Naive thymus-derived CD4-positive, alpha-beta T cell (primary cell): Measurements from ENCODE around the gene ARFRP1. TPM values are rescaled to one million over a fixed set of nuclear protein-coding genes. Genes with fewer than 3 reads are reported as not detected.

ENCODE experiments used
- ATAC-seq: fragments of 150-1000 bp; cut with Tn5 transposase; 2 replicates; pipeline ENCODE4 v1.10.0; 2021; ENCODE audit warnings: mild to moderate bottlenecking, moderate library complexity
- CTCF ChIA-PET: fragments of 350-600 bp; sonication (Branson Sonifier 250); formaldehyde crosslinking; loops from one replicate; lab custom pipeline; 2021; ENCODE audit warnings: antibody characterized with exemption; lab: Charles Lee
- POLR2A ChIA-PET: fragments of 350-600 bp; sonication (Branson Sonifier 250); formaldehyde crosslinking; loops from one replicate; lab custom pipeline; 2021; ENCODE audit warnings: antibody characterized with exemption, inconsistent platforms; lab: Charles Lee
- DNase-seq, 9 donors: peaks; one replicate each; pipeline versions ENCODE4 v3.0.0 to v3.0.0-alpha.2; 2020 to 2022; ENCODE audit warnings: mixed read lengths in 1 of 9
- H3K27ac ChIP-seq: one replicate; pipeline ENCODE4 v1.7.0; 2013; ENCODE audit warnings: mild to moderate bottlenecking, low read depth, low read length, moderate library complexity
- H3K27me3 ChIP-seq, 2 donors: one replicate each; pipeline ENCODE4 v1.7.0; 2013; ENCODE audit warnings: low read length in 2 of 2, mild to moderate bottlenecking in 2 of 2, moderate library complexity in 2 of 2; ENCODE audit not compliant: control insufficient read depth in 2 of 2, insufficient read depth in 2 of 2
- H3K36me3 ChIP-seq, 3 experiments: 1 replicate in 2 of 3; 2 replicates in 1 of 3; pipeline ENCODE4 v1.7.0; 2013; ENCODE audit warnings: low read length in 3 of 3, mild to moderate bottlenecking in 3 of 3, moderate library complexity in 1 of 3; ENCODE audit not compliant: insufficient read depth in 3 of 3, control insufficient read depth in 2 of 3
- H3K4me1 ChIP-seq, 2 donors: one replicate each; pipeline ENCODE4 v1.7.0; 2013; ENCODE audit warnings: low read length in 2 of 2, mild to moderate bottlenecking in 2 of 2, moderate library complexity in 1 of 2; ENCODE audit not compliant: control insufficient read depth in 2 of 2, insufficient read depth in 2 of 2
- H3K4me3 ChIP-seq: 2 replicates; pipeline ENCODE4 v1.7.0; 2013; ENCODE audit warnings: mild to moderate bottlenecking, low read length
- H3K9me3 ChIP-seq, 3 experiments: 1 replicate in 2 of 3; 2 replicates in 1 of 3; pipeline ENCODE4 v1.7.0; 2013; ENCODE audit warnings: low read length in 3 of 3; ENCODE audit not compliant: control insufficient read depth in 2 of 3
- H3K27ac Mint-ChIP-seq, 9 donors: one replicate each; pipeline ENCODE4 v1.8.0; 2020 to 2022; ENCODE audit warnings: mixed read lengths in 9 of 9, mild to moderate bottlenecking in 8 of 9, moderate library complexity in 5 of 9, inconsistent platforms in 2 of 9
- H3K27me3 Mint-ChIP-seq, 5 donors: one replicate each; pipeline ENCODE4 v1.8.0; 2021 to 2022; ENCODE audit warnings: mixed read lengths in 5 of 5, mild to moderate bottlenecking in 1 of 5
- H3K36me3 Mint-ChIP-seq, 5 donors: one replicate each; pipeline ENCODE4 v1.8.0; 2020 to 2022; ENCODE audit warnings: mixed read lengths in 5 of 5, mild to moderate bottlenecking in 3 of 5, inconsistent platforms in 1 of 5
- H3K4me1 Mint-ChIP-seq, 7 donors: one replicate each; pipeline ENCODE4 v1.8.0; 2020 to 2022; ENCODE audit warnings: mixed read lengths in 7 of 7, mild to moderate bottlenecking in 3 of 7, inconsistent platforms in 1 of 7
- H3K4me3 Mint-ChIP-seq, 10 donors: one replicate each; pipeline ENCODE4 v1.8.0; 2020 to 2022; ENCODE audit warnings: mild to moderate bottlenecking in 10 of 10, mixed read lengths in 10 of 10, moderate library complexity in 6 of 10, inconsistent platforms in 2 of 10
- H3K9me3 Mint-ChIP-seq, 11 donors: one replicate each; pipeline ENCODE4 v1.8.0; 2020 to 2022; ENCODE audit warnings: mixed read lengths in 11 of 11, mild to moderate bottlenecking in 4 of 11, inconsistent platforms in 1 of 11, moderate library complexity in 1 of 11
- intact Hi-C, 2 donors: fragments of 100-400 bp; cut with micrococcal nuclease; formaldehyde crosslinking; loops; one replicate each; pipeline ENCODE4 v1.15.1; 2023
- polyA plus RNA-seq, 2 donors: library from polyadenylated mRNA; unstranded; fragments of 300-500 nt; fragmentation: Illumina TruSeq; gene quantifications; one replicate each; pipeline ENCODE4 v1.2.3, GENCODE V29; 2021
- total RNA-seq, 6 experiments: library from RNA in 5 of 6; stranded (reverse) in 5 of 6; gene quantifications; 1 replicate in 5 of 6; 2 replicates in 1 of 6; pipeline ENCODE4 v1.2.3 and lab custom pipeline; 2021 to 2026

Gene ARFRP1
- total and polyA plus RNA-seq, 7 experiments from 2014 or later: 55.4 to 108 (median 89.1) TPM

- Histone ChIP-seq H3K9me3 (no peaks in the 10 kb centered on the region), H3K27ac (peak overlapping the region; percentile 78), H3K4me3 (no peak overlapping the region), H3K4me1 (peaks cover 33 to 38% of the 10 kb centered on the region in 2 donors), H3K36me3 (peaks cover 0 to 38% (median 0%) of the 10 kb centered on the region in 3 experiments), H3K27me3 (no peaks in the 10 kb centered on the region)
- POLR2A ChIA-PET: interaction anchor here (0.6 to 9.9 kb wide), 15 partner anchors 10 to 245 kb away, joined by 3 to 137 read pairs (median 10); partner anchors contain the start of genes ARFRP1, PRPF6, RTEL1 and SAMD10
- Mint-ChIP-seq H3K27ac (peak overlapping the region in 7 of 9 donors; percentile 82 to 92 (median 89)), H3K36me3 (peaks cover 0 to 21% (median 5%) of the 10 kb centered on the region in 5 donors), H3K27me3 (no peaks in the 10 kb centered on the region), H3K9me3 (no peaks in the 10 kb centered on the region), H3K4me3 (peak overlapping the region in 8 of 10 donors; percentile 35 to 93 (median 90)), H3K4me1 (peaks cover 15 to 30% (median 25%) of the 10 kb centered on the region in 7 donors)
- DNase-seq (peak in 1 of 9 donors; percentile 23), ATAC-seq (no peak)
- intact Hi-C loops: loop anchor here (5.0 to 10.0 kb wide), 5 partner anchors 98 to 940 kb away; partner anchors contain the start of genes ABHD16B (in 1 of the 2), MRGBP (in 1 of the 2), PTK6 (in 1 of the 2) and SAMD10 (in 1 of the 2)
- CTCF ChIA-PET: interaction anchor here (1.1 to 2.8 kb wide), 4 partner anchors 15 to 197 kb away, joined by 3 to 27 read pairs (median 4); partner anchors contain the start of genes ARFRP1, PTK6 and ZGPAT
These were observed 27.4 kb upstream of the ARFRP1 start for GRCh38 chr20:63734946-63735858.

GRCh38 chr20:63734111-63734945 lies 26.6 kb upstream of the ARFRP1 start:
- H3K4me1 ChIP-seq: peaks cover 41 to 46% of the 10 kb centered on the region in 2 donors
- intact Hi-C loops: loop anchor here (10.0 kb wide), 2 partner anchors 130 to 940 kb away; partner anchors contain the start of genes ABHD16B (in 1 of the 2), MRGBP (in 1 of the 2) and TPD52L2 (in 1 of the 2)
- H3K27me3 ChIP-seq: no peaks in the 10 kb centered on the region
- H3K27ac ChIP-seq: no peak overlapping the region
- no peaks in the 10 kb centered on the region for H3K9me3 ChIP-seq
- peaks cover 20 to 30% (median 25%) of the 10 kb centered on the region in 7 donors for H3K4me1 Mint-ChIP-seq
- H3K36me3 Mint-ChIP-seq: peaks cover 4 to 28% (median 5%) of the 10 kb centered on the region in 5 donors
- ATAC-seq (no peak), DNase-seq (no peak)
- no peak overlapping the region for H3K4me3 ChIP-seq
- CTCF ChIA-PET: interaction anchor here (1.7 kb wide), 1 partner anchor 16 kb away, joined by 4 read pairs; no protein-coding TSS in a partner anchor
- H3K36me3 ChIP-seq: peaks cover 0 to 38% (median 0%) of the 10 kb centered on the region in 3 experiments
- peak overlapping the region in 6 of 10 donors; percentile 18 to 68 (median 40) for H3K4me3 Mint-ChIP-seq
- H3K27ac Mint-ChIP-seq: peak overlapping the region in 8 of 9 donors; percentile 19 to 88 (median 72)
- H3K9me3 Mint-ChIP-seq: no peaks in the 10 kb centered on the region
- POLR2A ChIA-PET: interaction anchor here (1.6 to 9.9 kb wide), 2 partner anchors 16 to 27 kb away, joined by 4 to 137 read pairs; partner anchors contain the start of genes ARFRP1 and ZGPAT
- no peaks in the 10 kb centered on the region for H3K27me3 Mint-ChIP-seq

GRCh38 chr20:63733579-63734081 lies 25.9 kb upstream of the ARFRP1 start:
- H3K27me3 Mint-ChIP-seq: no peaks in the 10 kb centered on the region
- H3K4me3 ChIP-seq: no peak overlapping the region
- no peak for ATAC-seq
- H3K36me3 Mint-ChIP-seq: peaks cover 4 to 29% (median 5%) of the 10 kb centered on the region in 5 donors
- H3K4me3 Mint-ChIP-seq: peak overlapping the region in 6 of 10 donors; percentile 18 to 68 (median 40)
- no peak for DNase-seq
- H3K4me1 ChIP-seq: peaks cover 44 to 51% of the 10 kb centered on the region in 2 donors
- peaks cover 22 to 31% (median 27%) of the 10 kb centered on the region in 7 donors for H3K4me1 Mint-ChIP-seq
- no peaks in the 10 kb centered on the region for H3K9me3 ChIP-seq
- ChIA-PET CTCF (interaction anchor here (0.5 kb wide), 1 partner anchor 27 kb away, joined by 3 read pairs; no protein-coding TSS in a partner anchor), POLR2A (interaction anchor here (0.7 to 9.9 kb wide), 3 partner anchors 17 to 75 kb away, joined by 3 to 137 read pairs (median 4); partner anchors contain the start of genes ARFRP1, RTEL1 and ZGPAT)
- peaks cover 0 to 38% (median 0%) of the 10 kb centered on the region in 3 experiments for H3K36me3 ChIP-seq
- intact Hi-C loops: loop anchor here (10.0 kb wide), 2 partner anchors 131 to 939 kb away; partner anchors contain the start of genes ABHD16B (in 1 of the 2), MRGBP (in 1 of the 2) and TPD52L2 (in 1 of the 2)
- peak overlapping the region in 8 of 9 donors; percentile 19 to 87 (median 68) for H3K27ac Mint-ChIP-seq
- H3K27ac ChIP-seq: no peak overlapping the region
- no peaks in the 10 kb centered on the region for H3K9me3 Mint-ChIP-seq
- no peaks in the 10 kb centered on the region for H3K27me3 ChIP-seq

GRCh38 chr20:63733117-63733516 lies 25.3 kb upstream of the ARFRP1 start:
- H3K4me1 Mint-ChIP-seq: peaks cover 27 to 36% (median 32%) of the 10 kb centered on the region in 7 donors
- no peak overlapping the region for H3K4me3 Mint-ChIP-seq
- H3K9me3 Mint-ChIP-seq: no peaks in the 10 kb centered on the region
- no peaks in the 10 kb centered on the region for H3K27me3 Mint-ChIP-seq
- Histone ChIP-seq H3K36me3 (peaks cover 0 to 38% (median 0%) of the 10 kb centered on the region in 3 experiments), H3K4me1 (peaks cover 44 to 51% of the 10 kb centered on the region in 2 donors), H3K4me3 (no peak overlapping the region), H3K27me3 (no peaks in the 10 kb centered on the region), H3K27ac (no peak overlapping the region), H3K9me3 (no peaks in the 10 kb centered on the region)
- no peak for DNase-seq
- ChIA-PET CTCF (interaction anchor here (0.5 kb wide), 1 partner anchor 26 kb away, joined by 3 read pairs; no protein-coding TSS in a partner anchor), POLR2A (interaction anchor here (0.7 to 9.9 kb wide), 4 partner anchors 18 to 75 kb away, joined by 3 to 137 read pairs (median 4); partner anchors contain the start of genes ARFRP1, RTEL1 and ZGPAT)
- peak overlapping the region in 2 of 9 donors; percentile 45 to 59 for H3K27ac Mint-ChIP-seq
- intact Hi-C loops: loop anchor here (10.0 kb wide), 2 partner anchors 132 to 938 kb away; partner anchors contain the start of genes ABHD16B (in 1 of the 2), MRGBP (in 1 of the 2) and TPD52L2 (in 1 of the 2)
- no peak for ATAC-seq
- H3K36me3 Mint-ChIP-seq: peaks cover 4 to 34% (median 10%) of the 10 kb centered on the region in 5 donors
